ENCODE data around the gene PSMA2. TPM values are rescaled to one million over a fixed set of nuclear protein-coding genes. Genes with fewer than 3 reads are reported as not detected.

Gene PSMA2
- total RNA-seq, 1 experiment from 2014 or later, result 152 TPM

GRCh38 chr7:42934291-42934690 is 2.3 kb upstream of the PSMA2 start:
- BruUV-seq (replicated peaks), result no TSS peak
- intact Hi-C loops (cut with micrococcal nuclease), result loop anchor here (10.0 kb wide), 1 partner anchor 791 kb away; the partner anchor contains the start of gene COA1
- CTCF ChIA-PET, result interaction anchor here (1.0 kb wide), 1 partner anchor 326 kb away, joined by 3 read pairs; no protein-coding TSS in a partner anchor
- H3K4me1 ChIP-seq (ENCODE audit: control insufficient read depth in 1 of 2, insufficient read depth in 2 of 2, low read length in 2 of 2), result peaks cover 5 to 22% of the 10 kb centered on the region in 2 experiments; a peak in 2 of 4 replicates
- no peaks in the 10 kb centered on the region for H3K27me3 ChIP-seq (ENCODE audit: insufficient read depth, low read length)
- H3K9me3 ChIP-seq (ENCODE audit: control insufficient read depth in 1 of 2, insufficient read depth in 1 of 2, low read depth in 1 of 2, low read length in 2 of 2), result no peaks in the 10 kb centered on the region
- ATAC-seq, result no peak
- POLR2A ChIA-PET, result no interaction called here
- no peak overlapping the region for H3K27ac ChIP-seq (ENCODE audit: low read depth, low read length)
- no peak overlapping the region for H3K4me3 ChIP-seq (replicated peaks in 1 of 2; ENCODE audit: low read depth in 1 of 2, low read length in 2 of 2)
- H3K36me3 ChIP-seq (ENCODE audit: control insufficient read depth in 1 of 2, insufficient read depth in 2 of 2, low read length in 2 of 2), result peaks cover 24 to 31% of the 10 kb centered on the region in 2 experiments
- H2AFZ ChIP-seq (ENCODE audit: low read depth, low read length, poor library complexity, severe bottlenecking), result no peak overlapping the region
- no peak overlapping the region for H3K4me2 ChIP-seq (ENCODE audit: low read length)
- H3K9ac ChIP-seq (ENCODE audit: low read length), result no peak overlapping the region
- TF ChIP-seq JUND (IDR thresholded peaks at IDR 0.05) (no peak), CTCF (IDR thresholded peaks at IDR 0.05 in 2 of 3, conservative IDR thresholded peaks at IDR 0.05 in 1 of 3; ENCODE audit: borderline replicate concordance in 1 of 3, insufficient read depth in 1 of 3, low read depth in 2 of 3, low read length in 2 of 3) (no peak), TCF7L2 (IDR thresholded peaks at IDR 0.05; ENCODE audit: borderline replicate concordance, extremely low read depth, insufficient read depth, insufficient read length) (no peak), SRF (IDR thresholded peaks at IDR 0.05; ENCODE audit: low read depth) (no peak), POLR2A (IDR thresholded peaks at IDR 0.05; ENCODE audit: borderline replicate concordance, extremely low read depth, insufficient read depth, insufficient read length) (no peak)
- peaks cover 70% of the 10 kb centered on the region for H3K79me2 ChIP-seq (ENCODE audit: insufficient read depth, low read length)
- no peaks in the 10 kb centered on the region for H4K20me1 ChIP-seq (ENCODE audit: insufficient read depth)
- no peaks in the 10 kb centered on the region for H3K9me2 ChIP-seq (ENCODE audit: insufficient read depth)
- DNase-seq (ENCODE audit: low read depth, low spot score), result no peak
- RAD21 ChIA-PET (ENCODE audit: low non-redundant PET in 1 of 2, low total read pairs in 2 of 2, uncharacterized antibody in 2 of 2, unreplicated experiment in 2 of 2), result no interaction called here
